Panc1 (cell line): Measurements from ENCODE around the gene HHAT. TPM values are rescaled to one million over a fixed set of nuclear protein-coding genes. Genes with fewer than 3 reads are reported as not detected.

ENCODE experiments used
- ATAC-seq: fragments of 200-7000 bp; cut with Tn5 transposase; 2 replicates; pipeline ENCODE4 v1.9.1; 2020; ENCODE audit warnings: mild to moderate bottlenecking, moderate library complexity
- BruUV-seq: library from RNA; stranded (reverse); fragments of 400-500 nt; replicated peaks from 2 replicates; lab custom pipeline; 2021; lab: Mats Ljungman, UMichigan
- CTCF ChIA-PET: fragments of 300-600 bp; sonication (Branson Sonifier 250); formaldehyde crosslinking; loops from one replicate; lab custom pipeline; 2022; ENCODE audit warnings: antibody characterized with exemption; lab: Charles Lee
- POLR2A ChIA-PET: fragments of 300-600 bp; sonication (Branson Sonifier 250); formaldehyde crosslinking; loops from one replicate; lab custom pipeline; 2022; ENCODE audit warnings: antibody characterized with exemption; lab: Charles Lee
- DNase-seq: peaks from one replicate; pipeline ENCODE4 v3.0.0-alpha.2; 2010; ENCODE audit warnings: low read depth, low spot score
- H3K27ac ChIP-seq: 2 replicates; pipeline ENCODE4 v1.5.1; 2011; ENCODE audit warnings: mild to moderate bottlenecking, low read length, inconsistent platforms
- H3K27me3 ChIP-seq: fragments of 200-500 bp; sonication (Bioruptor generic); 2 replicates; pipeline ENCODE4 v1.6.0; 2014; ENCODE audit warnings: low read length, inconsistent platforms; ENCODE audit not compliant: control insufficient read depth, insufficient read depth
- H3K36me3 ChIP-seq: fragments of 200-500 bp; sonication (Bioruptor generic); 2 replicates; pipeline ENCODE4 v1.5.1; 2014; ENCODE audit warnings: inconsistent platforms, mild to moderate bottlenecking, low read length, moderate library complexity; ENCODE audit not compliant: control insufficient read depth, insufficient read depth
- H3K4me1 ChIP-seq: 2 replicates; pipeline ENCODE4 v1.5.1; 2011; ENCODE audit warnings: inconsistent platforms, mild to moderate bottlenecking, low read length, moderate library complexity; ENCODE audit not compliant: control insufficient read depth, insufficient read depth
- H3K4me3 ChIP-seq, 2 experiments: 2 replicates each; pipeline ENCODE4 v1.5.1; 2011 to 2012; ENCODE audit warnings: low read depth in 2 of 2, low read length in 2 of 2, mild to moderate bottlenecking in 2 of 2, inconsistent platforms in 1 of 2, moderate library complexity in 1 of 2
- H3K9me3 ChIP-seq: fragments of 200-500 bp; sonication (Bioruptor generic); 2 replicates; pipeline ENCODE4 v1.5.1; 2014; ENCODE audit warnings: low read depth, mild to moderate bottlenecking, inconsistent platforms, low read length, moderate library complexity; ENCODE audit not compliant: control insufficient read depth, insufficient read depth
- CTCF ChIP-seq: fragments of 450-650 bp; IDR thresholded peaks from 2 replicates; pipeline ENCODE4 v1.5.1; 2017; ENCODE audit warnings: mild to moderate bottlenecking
- POLR2AphosphoS5 ChIP-seq: IDR thresholded peaks from 2 replicates; pipeline ENCODE4 v1.6.1; 2012; ENCODE audit warnings: mild to moderate bottlenecking, low read depth, low read length, moderate library complexity
- REST ChIP-seq, 2 experiments: IDR thresholded peaks; 2 replicates each; pipeline ENCODE4 v1.6.1; 2011 to 2012; ENCODE audit warnings: low read depth in 2 of 2, control low read depth in 1 of 2, low read length in 1 of 2, mild to moderate bottlenecking in 1 of 2, moderate library complexity in 1 of 2; ENCODE audit not compliant: insufficient read depth in 1 of 2
- SIN3A ChIP-seq: IDR thresholded peaks from 2 replicates; pipeline ENCODE4 v1.6.1; 2012; ENCODE audit warnings: low read depth, mild to moderate bottlenecking, low read length, moderate library complexity, borderline replicate concordance; ENCODE audit not compliant: insufficient read depth
- TCF7L2 ChIP-seq: IDR thresholded peaks from 2 replicates; pipeline ENCODE4 v1.6.1; 2011; ENCODE audit warnings: mild to moderate bottlenecking, low read depth, low read length, inconsistent platforms
- in situ Hi-C: cut with HindIII; loops from 2 replicates; pipeline ENCODE4 v1.10.0; 2016; ENCODE audit warnings: low sequenced_read_pairs, low pct_unique_long_range_greater_than_20kb
- intact Hi-C: fragments of 100-400 bp; cut with micrococcal nuclease; formaldehyde crosslinking; loops from one replicate; pipeline ENCODE4 v1.10.0; 2022; ENCODE audit not compliant: unreplicated experiment
- total RNA-seq: library from RNA; stranded (reverse); gene quantifications from one replicate; pipeline ENCODE4 v1.2.1, GENCODE V29; 2021; ENCODE audit not compliant: unreplicated experiment

Gene HHAT
- total RNA-seq, 1 experiment from 2014 or later: 2.3 TPM

GRCh38 chr1:210652329-210652954 is 323.7 kb downstream of the HHAT start:
- POLR2A ChIA-PET: no interaction called here
- ATAC-seq (no peak), DNase-seq (no peak)
- intact Hi-C loops: no loop called here
- H3K27ac ChIP-seq: no peak overlapping the region
- no peaks in the 10 kb centered on the region for H3K27me3 ChIP-seq
- in situ Hi-C loops: no loop called here
- no peaks in the 10 kb centered on the region for H3K36me3 ChIP-seq
- H3K9me3 ChIP-seq: no peaks in the 10 kb centered on the region
- H3K4me1 ChIP-seq: no peaks in the 10 kb centered on the region
- CTCF ChIA-PET: no interaction called here
- TF ChIP-seq REST (IDR thresholded peaks at IDR 0.05; ENCODE audit: insufficient read depth in 1 of 2, low read depth in 2 of 2, low read length in 1 of 2): no peak
- TF ChIP-seq POLR2AphosphoS5: no peak
- TF ChIP-seq CTCF: no peak
- no peak for TF ChIP-seq SIN3A
- no peak for TF ChIP-seq TCF7L2
- no peak overlapping the region for H3K4me3 ChIP-seq
- BruUV-seq: no TSS peak

DNA sequence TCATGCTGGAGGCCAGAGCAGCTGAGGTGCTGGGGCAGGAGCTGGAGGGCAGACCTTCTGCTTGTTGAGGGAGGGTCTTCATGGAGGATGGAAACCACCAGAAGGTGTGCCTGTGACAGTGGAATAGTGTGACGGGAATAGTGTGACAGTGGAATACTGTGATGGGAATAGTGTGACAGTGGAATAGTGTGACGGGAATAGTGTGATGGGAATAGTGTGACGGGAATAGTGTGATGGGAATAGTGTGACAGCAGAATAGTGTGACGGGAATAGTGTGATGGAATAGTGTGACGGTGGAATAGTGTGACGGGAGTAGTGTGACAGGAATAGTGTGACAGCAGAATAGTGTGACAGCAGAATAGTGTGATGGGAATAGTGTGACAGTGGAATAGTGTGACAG is 325.1 kb downstream of the HHAT start:
- Histone ChIP-seq H3K4me1 (no peaks in the 10 kb centered on the region), H3K9me3 (no peaks in the 10 kb centered on the region), H3K27ac (no peak overlapping the region), H3K36me3 (no peaks in the 10 kb centered on the region), H3K4me3 (no peak overlapping the region), H3K27me3 (no peaks in the 10 kb centered on the region)
- TF ChIP-seq REST (IDR thresholded peaks at IDR 0.05; ENCODE audit: insufficient read depth in 1 of 2, low read depth in 2 of 2, low read length in 1 of 2) (no peak), CTCF (no peak), TCF7L2 (no peak), SIN3A (no peak), POLR2AphosphoS5 (no peak)
- ATAC-seq (no peak), DNase-seq (no peak)
- intact Hi-C loops: no loop called here
- no TSS peak for BruUV-seq
- in situ Hi-C loops: no loop called here
- POLR2A ChIA-PET: no interaction called here
- CTCF ChIA-PET: no interaction called here
